ENCODE data around the gene TBC1D5. TPM values are rescaled to one million over a fixed set of nuclear protein-coding genes. Genes with fewer than 3 reads are reported as not detected.
A peak's percentile ranks its signal among the peaks of the same experiment; 100 is the strongest.
"Not testable (repeated sequence)": the region's sequence is repeated elsewhere in the genome, so short reads cannot be mapped to it uniquely, and the experiment has no call there.

The TBC1D5 gene
- 69.4 TPM for total RNA-seq

GRCh38 chr3:17742102-17742879 lies at the start of gene TBC1D5:
Gene TBC1D5, minus strand, starts transcription at chr3:17742631. Its CDS starts 234,061 bp downstream, at chr3:17508570.
- Histone ChIP-seq H3K4me1 (ENCODE audit: control insufficient read depth in 3 of 3, insufficient read depth in 3 of 3, low read length in 3 of 3) (peaks cover 7 to 23% (median 16%) of the 10 kb centered on the region in 3 donors), H3K4me3 (ENCODE audit: low read length in 3 of 3) (peak within 1 kb of the TSS; percentile 75 to 89 (median 77)), H3K36me3 (ENCODE audit: control insufficient read depth in 3 of 3, insufficient read depth in 3 of 3, low read length in 3 of 3) (no peaks in the 10 kb centered on the region), H3K9ac (ENCODE audit: low read depth in 1 of 3, low read length in 3 of 3) (peak within 1 kb of the TSS; percentile 81 to 95 (median 82)), H3K9me3 (ENCODE audit: control insufficient read depth in 3 of 3, low read length in 3 of 3) (no peaks in the 10 kb centered on the region), H3K27ac (ENCODE audit: low read depth, low read length) (peak within 1 kb of the TSS; percentile 94), H3K27me3 (ENCODE audit: control insufficient read depth in 3 of 3, insufficient read depth in 3 of 3, low read length in 3 of 3) (no peaks in the 10 kb centered on the region)

GRCh38 chr3:17783426-17783825 lies 41.0 kb upstream of the TBC1D5 start:
- no peak overlapping the region for H3K9ac ChIP-seq (ENCODE audit: low read depth in 1 of 3, low read length in 3 of 3)
- no peaks in the 10 kb centered on the region for H3K27me3 ChIP-seq (ENCODE audit: control insufficient read depth in 3 of 3, insufficient read depth in 3 of 3, low read length in 3 of 3)
- no peaks in the 10 kb centered on the region for H3K36me3 ChIP-seq (ENCODE audit: control insufficient read depth in 3 of 3, insufficient read depth in 3 of 3, low read length in 3 of 3)
- H3K27ac ChIP-seq (ENCODE audit: low read depth, low read length): no peak overlapping the region
- H3K4me1 ChIP-seq (ENCODE audit: control insufficient read depth in 3 of 3, insufficient read depth in 3 of 3, low read length in 3 of 3): no peaks in the 10 kb centered on the region
- H3K4me3 ChIP-seq (ENCODE audit: low read length in 3 of 3): no peak overlapping the region
- H3K9me3 ChIP-seq (ENCODE audit: control insufficient read depth in 3 of 3, low read length in 3 of 3): no peaks in the 10 kb centered on the region

GRCh38 chr3:17782751-17783150 lies 40.3 kb upstream of the TBC1D5 start:
- Histone ChIP-seq H3K9ac (ENCODE audit: low read depth in 1 of 3, low read length in 3 of 3) (no peak overlapping the region), H3K27ac (ENCODE audit: low read depth, low read length) (no peak overlapping the region), H3K4me1 (ENCODE audit: control insufficient read depth in 3 of 3, insufficient read depth in 3 of 3, low read length in 3 of 3) (no peaks in the 10 kb centered on the region), H3K4me3 (ENCODE audit: low read length in 3 of 3) (no peak overlapping the region), H3K27me3 (ENCODE audit: control insufficient read depth in 3 of 3, insufficient read depth in 3 of 3, low read length in 3 of 3) (no peaks in the 10 kb centered on the region), H3K9me3 (ENCODE audit: control insufficient read depth in 3 of 3, low read length in 3 of 3) (no peaks in the 10 kb centered on the region), H3K36me3 (ENCODE audit: control insufficient read depth in 3 of 3, insufficient read depth in 3 of 3, low read length in 3 of 3) (no peaks in the 10 kb centered on the region)

- H3K4me3 ChIP-seq (ENCODE audit: low read length in 3 of 3); H3K9me3 ChIP-seq (ENCODE audit: control insufficient read depth in 3 of 3, low read length in 3 of 3); H3K9ac ChIP-seq (ENCODE audit: low read depth in 1 of 3, low read length in 3 of 3); H3K27me3 ChIP-seq (ENCODE audit: control insufficient read depth in 3 of 3, insufficient read depth in 3 of 3, low read length in 3 of 3); H3K27ac ChIP-seq (ENCODE audit: low read depth, low read length); H3K4me1 ChIP-seq (ENCODE audit: control insufficient read depth in 3 of 3, insufficient read depth in 3 of 3, low read length in 3 of 3); H3K36me3 ChIP-seq (ENCODE audit: control insufficient read depth in 3 of 3, insufficient read depth in 3 of 3, low read length in 3 of 3): not testable (repeated sequence)
Measured at GRCh38 chr3:17780369-17780768, 37.9 kb upstream of the TBC1D5 start.

- not testable (repeated sequence) for H3K9me3 ChIP-seq (ENCODE audit: control insufficient read depth in 3 of 3, low read length in 3 of 3); H3K27ac ChIP-seq (ENCODE audit: low read depth, low read length); H3K9ac ChIP-seq (ENCODE audit: low read depth in 1 of 3, low read length in 3 of 3); H3K4me3 ChIP-seq (ENCODE audit: low read length in 3 of 3); H3K27me3 ChIP-seq (ENCODE audit: control insufficient read depth in 3 of 3, insufficient read depth in 3 of 3, low read length in 3 of 3); H3K36me3 ChIP-seq (ENCODE audit: control insufficient read depth in 3 of 3, insufficient read depth in 3 of 3, low read length in 3 of 3); H3K4me1 ChIP-seq (ENCODE audit: control insufficient read depth in 3 of 3, insufficient read depth in 3 of 3, low read length in 3 of 3)
Measured at GRCh38 chr3:17779304-17780250, 37.1 kb upstream of the TBC1D5 start.

- H3K9me3 ChIP-seq (ENCODE audit: control insufficient read depth in 3 of 3, low read length in 3 of 3); H3K27me3 ChIP-seq (ENCODE audit: control insufficient read depth in 3 of 3, insufficient read depth in 3 of 3, low read length in 3 of 3); H3K4me1 ChIP-seq (ENCODE audit: control insufficient read depth in 3 of 3, insufficient read depth in 3 of 3, low read length in 3 of 3); H3K9ac ChIP-seq (ENCODE audit: low read depth in 1 of 3, low read length in 3 of 3); H3K27ac ChIP-seq (ENCODE audit: low read depth, low read length); H3K36me3 ChIP-seq (ENCODE audit: control insufficient read depth in 3 of 3, insufficient read depth in 3 of 3, low read length in 3 of 3); H3K4me3 ChIP-seq (ENCODE audit: low read length in 3 of 3): not testable (repeated sequence)
Measured at GRCh38 chr3:17777326-17777725, 34.9 kb upstream of the TBC1D5 start.

- Histone ChIP-seq H3K36me3 (ENCODE audit: control insufficient read depth in 3 of 3, insufficient read depth in 3 of 3, low read length in 3 of 3) (no peaks in the 10 kb centered on the region), H3K4me1 (ENCODE audit: control insufficient read depth in 3 of 3, insufficient read depth in 3 of 3, low read length in 3 of 3) (no peaks in the 10 kb centered on the region), H3K9ac (ENCODE audit: low read depth in 1 of 3, low read length in 3 of 3) (no peak overlapping the region), H3K9me3 (ENCODE audit: control insufficient read depth in 3 of 3, low read length in 3 of 3) (no peaks in the 10 kb centered on the region), H3K4me3 (ENCODE audit: low read length in 3 of 3) (no peak overlapping the region), H3K27me3 (ENCODE audit: control insufficient read depth in 3 of 3, insufficient read depth in 3 of 3, low read length in 3 of 3) (no peaks in the 10 kb centered on the region), H3K27ac (ENCODE audit: low read depth, low read length) (no peak overlapping the region)
Measured at GRCh38 chr3:17775073-17775472, 32.6 kb upstream of the TBC1D5 start.

GRCh38 chr3:17774180-17774910 lies 31.9 kb upstream of the TBC1D5 start:
- not testable (repeated sequence) for H3K4me1 ChIP-seq (ENCODE audit: control insufficient read depth in 3 of 3, insufficient read depth in 3 of 3, low read length in 3 of 3); H3K36me3 ChIP-seq (ENCODE audit: control insufficient read depth in 3 of 3, insufficient read depth in 3 of 3, low read length in 3 of 3); H3K27ac ChIP-seq (ENCODE audit: low read depth, low read length); H3K9me3 ChIP-seq (ENCODE audit: control insufficient read depth in 3 of 3, low read length in 3 of 3); H3K9ac ChIP-seq (ENCODE audit: low read depth in 1 of 3, low read length in 3 of 3); H3K4me3 ChIP-seq (ENCODE audit: low read length in 3 of 3); H3K27me3 ChIP-seq (ENCODE audit: control insufficient read depth in 3 of 3, insufficient read depth in 3 of 3, low read length in 3 of 3)

GRCh38 chr3:17772556-17772955 lies 30.1 kb upstream of the TBC1D5 start:
- Histone ChIP-seq H3K27ac (ENCODE audit: low read depth, low read length) (no peak overlapping the region), H3K9me3 (ENCODE audit: control insufficient read depth in 3 of 3, low read length in 3 of 3) (no peaks in the 10 kb centered on the region), H3K4me3 (ENCODE audit: low read length in 3 of 3) (no peak overlapping the region), H3K9ac (ENCODE audit: low read depth in 1 of 3, low read length in 3 of 3) (no peak overlapping the region), H3K4me1 (ENCODE audit: control insufficient read depth in 3 of 3, insufficient read depth in 3 of 3, low read length in 3 of 3) (no peaks in the 10 kb centered on the region), H3K36me3 (ENCODE audit: control insufficient read depth in 3 of 3, insufficient read depth in 3 of 3, low read length in 3 of 3) (no peaks in the 10 kb centered on the region), H3K27me3 (ENCODE audit: control insufficient read depth in 3 of 3, insufficient read depth in 3 of 3, low read length in 3 of 3) (no peaks in the 10 kb centered on the region)
